Common myeloid progenitor, CD34-positive (primary cell): Measurements from ENCODE around the gene C10orf71.

Experiments used
- CTCF ChIA-PET: fragments of 350-600 bp; sonication (Branson Sonifier 250); formaldehyde crosslinking; loops from one replicate; lab custom pipeline; 2021; ENCODE audit warnings: antibody characterized with exemption; lab: Charles Lee
- POLR2A ChIA-PET: fragments of 350-600 bp; sonication (Branson Sonifier 250); formaldehyde crosslinking; loops from one replicate; lab custom pipeline; 2021; ENCODE audit warnings: antibody characterized with exemption; lab: Charles Lee
- DNase-seq, 3 donors: peaks; one replicate each; pipeline versions ENCODE4 v3.0.0 to v3.0.0-alpha.2; 2013
- H3K27ac ChIP-seq, 2 experiments: 1 replicate in 1 of 2; 2 replicates in 1 of 2; pipeline ENCODE4 v1.7.0; 2013; ENCODE audit warnings: inconsistent platforms in 2 of 2, low read length in 2 of 2, mild to moderate bottlenecking in 2 of 2, low read depth in 1 of 2, moderate library complexity in 1 of 2; ENCODE audit not compliant: severe bottlenecking in 2 of 2, insufficient read depth in 1 of 2, poor library complexity in 1 of 2
- H3K27me3 ChIP-seq, 5 experiments: replicated peaks in 2 of 5; 1 replicate in 3 of 5; 2 replicates in 2 of 5; pipeline versions ENCODE4 v1.6.1 to v1.7.0; 2013; ENCODE audit warnings: low read length in 4 of 5, mild to moderate bottlenecking in 2 of 5, moderate library complexity in 2 of 5, inconsistent platforms in 1 of 5; ENCODE audit not compliant: insufficient read depth in 5 of 5, control insufficient read depth in 4 of 5
- H3K36me3 ChIP-seq, 4 experiments: 1 replicate in 2 of 4; 2 replicates in 2 of 4; pipeline versions ENCODE4 v1.6.1 to v1.7.0; 2013; ENCODE audit warnings: low read length in 3 of 4, control low read depth in 1 of 4, mild to moderate bottlenecking in 1 of 4; ENCODE audit not compliant: control insufficient read depth in 4 of 4, insufficient read depth in 4 of 4
- H3K4me1 ChIP-seq, 4 experiments: 1 replicate in 3 of 4; 2 replicates in 1 of 4; pipeline versions ENCODE4 v1.6.1 to v1.7.1; 2013; ENCODE audit warnings: low read length in 3 of 4, mild to moderate bottlenecking in 3 of 4, control low read depth in 1 of 4, inconsistent platforms in 1 of 4, moderate library complexity in 1 of 4; ENCODE audit not compliant: control insufficient read depth in 4 of 4, insufficient read depth in 4 of 4; ENCODE audit errors: control extremely low read depth in 1 of 4
- H3K4me3 ChIP-seq, 7 experiments: 1 replicate in 4 of 7; 2 replicates in 3 of 7; pipeline versions ENCODE4 v1.5.1 to v1.7.0; 2013; ENCODE audit warnings: mild to moderate bottlenecking in 7 of 7, low read length in 6 of 7, moderate library complexity in 6 of 7, inconsistent platforms in 2 of 7, low read depth in 2 of 7, control low read depth in 1 of 7; ENCODE audit not compliant: insufficient read depth in 4 of 7, control insufficient read depth in 1 of 7; ENCODE audit errors: extremely low read depth in 1 of 7
- H3K9me3 ChIP-seq, 5 experiments: 1 replicate in 4 of 5; 2 replicates in 1 of 5; pipeline versions ENCODE4 v1.6.1 to v1.7.1; 2013; ENCODE audit warnings: low read length in 4 of 5, mild to moderate bottlenecking in 2 of 5, inconsistent platforms in 1 of 5, low read depth in 1 of 5, moderate library complexity in 1 of 5; ENCODE audit not compliant: control insufficient read depth in 4 of 5, insufficient read depth in 2 of 5; ENCODE audit errors: control extremely low read depth in 1 of 5
- WGBS: methylation state at CpG from one replicate; pipeline ENCODE4 v1.1.5; 2013; ENCODE audit not compliant: insufficient coverage; 5-methylcytosine and 5-hydroxymethylcytosine counted together

The C10orf71 gene

DNA sequence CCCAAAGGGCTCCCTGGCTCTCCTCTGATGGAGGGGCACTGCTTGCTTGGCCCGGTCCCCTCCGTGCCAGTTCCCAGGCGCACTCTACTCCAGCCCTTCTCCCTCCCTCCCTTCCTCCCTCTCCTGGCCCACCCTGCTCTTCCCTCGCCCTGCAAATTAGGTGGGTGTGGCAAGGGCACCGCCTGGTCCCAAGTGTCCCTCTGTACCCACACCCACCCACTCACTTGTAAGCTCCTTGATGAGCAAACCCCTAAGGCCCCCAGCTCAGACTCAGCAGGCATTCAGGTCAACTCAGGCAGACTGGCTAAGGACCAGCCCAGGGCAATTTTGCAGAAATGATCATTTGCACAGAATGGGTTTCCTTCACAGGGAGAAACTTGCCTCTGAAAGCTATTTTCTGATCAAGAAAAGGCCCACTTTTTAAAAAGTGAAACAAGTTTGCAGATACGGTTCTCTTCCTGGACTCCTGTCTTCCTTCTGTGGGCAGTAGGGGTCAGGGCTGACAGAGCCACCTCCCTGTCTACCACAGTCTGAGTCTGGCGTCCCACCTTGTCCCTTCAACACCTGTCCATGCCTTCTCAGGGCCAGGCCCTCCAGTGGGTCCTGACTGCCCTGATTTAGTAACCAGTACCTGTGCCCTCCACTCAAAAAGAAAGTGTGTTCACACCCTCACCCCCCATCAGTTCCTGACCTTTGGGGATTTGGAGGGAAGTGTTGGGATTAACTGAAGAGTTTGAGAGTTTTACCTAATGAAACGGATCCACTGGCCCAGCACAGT, 28.3 kb downstream of the C10orf71 start:
- Histone ChIP-seq H3K4me3 (no peak overlapping the region), H3K9me3 (no peaks in the 10 kb centered on the region), H3K27me3 (peaks cover 0 to 2% (median 0%) of the 10 kb centered on the region in 5 experiments), H3K27ac (no peak overlapping the region), H3K4me1 (no peaks in the 10 kb centered on the region), H3K36me3 (no peaks in the 10 kb centered on the region)
- POLR2A ChIA-PET: no interaction called here
- 92% methylated on average over 4 of the region's 8 CpGs for WGBS
- DNase-seq: no peak
- CTCF ChIA-PET: no interaction called here

DNA sequence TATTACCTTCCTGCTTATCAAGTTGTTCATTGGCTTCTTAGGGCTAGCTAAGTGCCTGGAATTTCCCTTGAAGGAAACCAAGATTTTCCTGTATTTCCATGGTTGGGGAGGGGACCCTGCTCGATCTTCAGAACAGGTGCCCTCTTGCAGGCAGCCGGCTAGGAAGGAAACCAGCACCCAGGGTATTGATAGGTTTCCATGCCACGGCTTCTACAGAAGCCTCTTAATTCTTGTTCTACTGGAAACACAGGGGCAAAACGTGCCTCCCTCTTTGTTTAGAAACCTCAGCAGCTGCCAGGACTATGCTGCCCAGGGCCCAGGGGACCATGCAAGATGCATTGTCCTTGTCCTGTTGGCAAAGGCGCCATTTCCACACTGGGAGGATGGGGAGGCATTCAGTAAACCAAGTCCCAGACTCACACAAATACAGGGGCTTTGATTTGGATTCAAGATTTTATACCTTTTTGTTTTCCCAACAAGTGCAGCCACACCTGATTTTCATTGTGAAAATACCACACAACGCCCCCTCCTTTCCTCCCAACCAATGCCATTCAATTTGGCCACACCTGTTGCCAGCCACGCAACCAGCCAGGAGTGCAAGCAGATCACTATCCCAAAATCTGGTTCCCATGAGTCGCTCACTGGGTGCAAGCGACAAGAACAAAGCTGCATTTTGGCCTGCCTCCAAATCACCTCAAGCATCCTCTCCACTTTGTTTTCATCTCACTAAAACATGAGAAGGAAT, 29.6 kb downstream of the C10orf71 start:
- H3K4me3 ChIP-seq: no peak overlapping the region
- H3K27me3 ChIP-seq: peaks cover 0 to 4% (median 0%) of the 10 kb centered on the region in 5 experiments
- no peak for DNase-seq
- no peaks in the 10 kb centered on the region for H3K9me3 ChIP-seq
- no peaks in the 10 kb centered on the region for H3K4me1 ChIP-seq
- no peaks in the 10 kb centered on the region for H3K36me3 ChIP-seq
- H3K27ac ChIP-seq: no peak overlapping the region
- WGBS: 96% methylated on average over 9 of the region's 9 CpGs
- CTCF ChIA-PET: no interaction called here
- POLR2A ChIA-PET: no interaction called here

DNA sequence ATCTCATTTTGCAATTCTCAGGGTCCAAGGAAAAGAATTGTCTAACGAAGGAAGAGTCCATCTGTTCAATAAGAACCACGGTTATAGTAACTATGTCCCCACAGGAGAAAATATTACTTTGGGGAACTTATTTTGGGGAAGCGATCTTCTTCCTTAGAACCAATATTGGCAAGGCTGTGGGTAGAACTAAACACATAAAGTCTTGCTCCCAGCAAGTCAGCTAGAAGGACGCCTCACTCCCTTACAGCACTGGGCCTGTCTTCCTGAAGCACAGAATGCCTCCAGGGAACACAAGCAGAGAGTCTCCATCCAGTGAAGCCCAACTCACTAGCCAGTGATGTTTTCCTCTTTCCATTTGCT, 30.2 kb downstream of the C10orf71 start:
- CTCF ChIA-PET: no interaction called here
- H3K4me3 ChIP-seq: no peak overlapping the region
- H3K9me3 ChIP-seq: no peaks in the 10 kb centered on the region
- no peak for DNase-seq
- no peaks in the 10 kb centered on the region for H3K4me1 ChIP-seq
- no peak overlapping the region for H3K27ac ChIP-seq
- H3K36me3 ChIP-seq: no peaks in the 10 kb centered on the region
- POLR2A ChIA-PET: no interaction called here
- peaks cover 0 to 4% (median 0%) of the 10 kb centered on the region in 5 experiments for H3K27me3 ChIP-seq
- 92% methylated on average over 2 of the region's 4 CpGs for WGBS

DNA sequence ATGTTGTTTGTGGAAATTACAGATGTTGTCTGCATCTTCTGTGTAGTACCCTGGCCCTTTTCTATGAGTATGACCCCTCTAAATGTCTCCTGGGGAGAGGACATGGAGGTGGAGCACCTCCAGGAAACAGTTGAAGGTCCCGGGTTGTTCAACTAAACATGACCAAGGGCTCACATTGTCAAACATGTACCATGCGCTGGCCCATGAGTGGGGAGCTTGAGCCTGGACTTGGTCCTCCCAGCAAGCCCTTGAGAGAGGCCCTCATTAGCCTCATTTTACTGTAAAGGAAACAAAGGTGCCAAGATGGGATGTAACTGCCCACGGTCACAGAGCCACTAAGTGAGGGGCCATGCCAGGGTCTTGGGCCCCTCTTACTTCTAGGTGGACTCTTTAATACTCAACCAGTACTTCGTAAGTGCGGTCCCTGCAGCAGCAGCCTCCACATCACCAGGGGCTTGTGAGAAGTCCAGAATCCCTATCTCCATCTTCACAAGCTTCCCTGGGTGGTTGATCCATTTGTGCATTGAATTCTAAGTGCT, 31.2 kb downstream of the C10orf71 start:
- WGBS: 97% methylated on average over 5 of the region's 5 CpGs
- ChIA-PET POLR2A (no interaction called here), CTCF (no interaction called here)
- H3K27ac ChIP-seq: no peak overlapping the region
- peaks cover 0 to 2% (median 0%) of the 10 kb centered on the region in 5 experiments for H3K27me3 ChIP-seq
- H3K4me1 ChIP-seq: no peaks in the 10 kb centered on the region
- no peaks in the 10 kb centered on the region for H3K9me3 ChIP-seq
- no peak overlapping the region for H3K4me3 ChIP-seq
- H3K36me3 ChIP-seq: no peaks in the 10 kb centered on the region
- no peak for DNase-seq

DNA sequence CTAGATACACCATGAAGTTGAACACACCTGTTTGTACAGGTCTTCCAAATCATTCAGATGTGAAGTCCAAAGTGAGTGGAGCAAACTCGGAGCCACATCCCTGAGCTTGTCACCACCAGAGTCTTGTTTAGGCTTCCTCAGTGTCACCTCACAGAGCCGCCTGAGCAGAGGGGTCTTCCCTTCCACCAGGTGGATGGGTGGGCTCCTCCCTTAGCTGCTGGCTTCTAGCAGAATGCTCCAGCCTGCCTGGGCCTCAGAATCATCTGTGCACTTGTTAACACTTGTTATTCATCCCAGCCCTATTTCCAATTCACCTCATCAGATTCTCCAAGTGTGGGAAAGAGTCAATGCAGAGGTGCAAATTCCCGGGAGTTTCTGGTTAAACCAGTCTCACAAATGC, 32.5 kb downstream of the C10orf71 start:
- H3K9me3 ChIP-seq: no peaks in the 10 kb centered on the region
- ChIA-PET POLR2A (no interaction called here), CTCF (no interaction called here)
- H3K36me3 ChIP-seq: no peaks in the 10 kb centered on the region
- no peak overlapping the region for H3K4me3 ChIP-seq
- DNase-seq: no peak
- WGBS: 100% methylated on average over 2 of the region's 3 CpGs
- peaks cover 0 to 2% (median 0%) of the 10 kb centered on the region in 5 experiments for H3K27me3 ChIP-seq
- H3K4me1 ChIP-seq: no peaks in the 10 kb centered on the region
- H3K27ac ChIP-seq: no peak overlapping the region

DNA sequence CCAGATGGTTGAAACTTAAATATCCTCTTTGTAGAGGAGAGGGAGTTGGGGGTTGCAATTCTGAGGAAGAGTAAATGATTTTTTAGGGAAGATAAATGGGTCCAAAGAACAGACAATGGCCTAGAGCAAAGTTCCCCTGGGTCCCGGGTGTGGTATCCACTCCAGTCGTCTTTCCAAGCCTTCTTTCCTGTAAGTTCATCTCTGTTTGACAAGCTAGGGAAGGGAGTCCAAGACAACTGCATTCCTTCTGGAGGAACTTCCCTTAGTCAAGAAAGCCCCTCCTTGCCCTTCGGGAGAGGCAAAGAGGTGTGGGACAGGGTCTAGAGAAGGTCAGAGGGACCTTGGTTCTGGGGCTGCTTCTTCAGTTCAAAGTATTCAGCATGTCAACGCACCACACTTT, 33.4 kb downstream of the C10orf71 start:
- ChIA-PET CTCF (no interaction called here), POLR2A (no interaction called here)
- no peak for DNase-seq
- Histone ChIP-seq H3K27ac (no peak overlapping the region), H3K4me1 (no peaks in the 10 kb centered on the region), H3K4me3 (no peak overlapping the region), H3K27me3 (peaks cover 0 to 2% (median 0%) of the 10 kb centered on the region in 5 experiments), H3K36me3 (no peaks in the 10 kb centered on the region), H3K9me3 (no peaks in the 10 kb centered on the region)
- WGBS: 97% methylated on average over 4 of the region's 4 CpGs

DNA sequence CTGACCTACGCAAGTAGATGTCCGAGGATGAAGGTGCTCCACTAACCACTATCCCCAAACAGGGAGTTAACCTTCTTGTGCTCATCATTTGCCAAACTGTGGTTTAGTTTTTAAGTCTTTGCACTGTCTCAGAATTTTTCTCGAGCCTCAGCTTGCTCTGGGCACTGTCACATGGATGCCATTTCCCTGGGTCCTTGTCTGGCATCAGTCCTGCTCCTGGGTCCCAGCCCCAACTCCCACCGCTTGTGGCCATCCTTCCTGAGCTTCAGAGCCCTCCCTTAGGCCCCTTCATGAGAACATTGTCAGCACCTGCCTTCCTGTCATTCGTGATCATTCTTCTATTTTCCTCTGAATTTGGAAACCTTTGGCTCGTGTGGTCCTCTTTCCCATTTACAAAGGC, 33.8 kb downstream of the C10orf71 start:
- Histone ChIP-seq H3K27me3 (peaks cover 0 to 2% (median 0%) of the 10 kb centered on the region in 5 experiments), H3K36me3 (no peaks in the 10 kb centered on the region), H3K9me3 (no peaks in the 10 kb centered on the region), H3K4me3 (no peak overlapping the region), H3K4me1 (no peaks in the 10 kb centered on the region), H3K27ac (no peak overlapping the region)
- DNase-seq: no peak
- ChIA-PET CTCF (no interaction called here), POLR2A (no interaction called here)
- WGBS: 98% methylated on average over 6 of the region's 6 CpGs
